ENCODE data around the gene CNTNAP2. TPM values are rescaled to one million over a fixed set of nuclear protein-coding genes. Genes with fewer than 3 reads are reported as not detected.
"Not testable (repeated sequence)": the region's sequence is repeated elsewhere in the genome, so short reads cannot be mapped to it uniquely, and the experiment has no call there.

CNTNAP2 gene
- total RNA-seq, 6 experiments from 2014 or later = 0.07 to 0.13 (median 0.12) TPM; not detected in 3

DNA sequence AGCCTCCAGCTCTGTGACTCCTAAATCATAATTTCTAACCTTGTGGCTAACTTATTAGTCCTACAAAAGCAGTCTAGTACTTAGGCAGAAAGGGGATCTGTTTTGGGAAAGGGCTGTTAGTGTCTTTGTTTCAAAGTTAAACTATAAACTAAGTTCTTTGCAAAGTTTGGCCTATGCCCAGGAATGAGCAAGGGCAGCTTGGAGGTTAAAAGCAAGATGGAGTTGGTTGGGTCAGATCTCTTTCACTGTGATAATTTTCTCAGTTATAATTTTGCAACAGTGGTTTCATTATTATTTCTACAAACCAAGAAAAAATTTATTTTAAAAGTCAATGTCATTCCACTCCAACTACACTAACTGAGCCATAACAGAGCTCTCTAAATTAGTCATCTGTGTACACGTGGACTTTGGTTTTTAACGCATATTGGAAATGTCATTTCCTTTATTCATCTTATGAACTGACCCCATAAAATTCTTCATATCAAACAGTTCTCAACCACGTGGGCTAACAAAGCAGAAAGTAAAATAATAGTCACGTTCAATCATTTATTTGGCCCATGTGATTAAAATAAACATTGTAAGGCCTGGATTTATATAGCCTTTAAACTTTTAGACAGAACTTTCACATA is 2330.7 kb downstream of the CNTNAP2 start:
- Mint-ChIP-seq H3K4me3 (no peak overlapping the region), H3K27ac (no peak overlapping the region), H3K4me1 (ENCODE audit: low read depth) (no peaks in the 10 kb centered on the region), H3K9me3 (peaks cover 14% of the 10 kb centered on the region), H3K36me3 (ENCODE audit: low read depth) (no peaks in the 10 kb centered on the region), H3K27me3 (ENCODE audit: insufficient read depth) (no peaks in the 10 kb centered on the region)
- no peak for DNase-seq
- no peak for TF ChIP-seq CTCF (IDR thresholded peaks at IDR 0.05)

- H3K4me1 Mint-ChIP-seq (ENCODE audit: low read depth); H3K4me3 Mint-ChIP-seq; DNase-seq; H3K27ac Mint-ChIP-seq; H3K36me3 Mint-ChIP-seq (ENCODE audit: low read depth); H3K9me3 Mint-ChIP-seq; H3K27me3 Mint-ChIP-seq (ENCODE audit: insufficient read depth): not testable (repeated sequence)
Measured at GRCh38 chr7:148451526-148451925, 2334.9 kb downstream of the CNTNAP2 start.

DNA sequence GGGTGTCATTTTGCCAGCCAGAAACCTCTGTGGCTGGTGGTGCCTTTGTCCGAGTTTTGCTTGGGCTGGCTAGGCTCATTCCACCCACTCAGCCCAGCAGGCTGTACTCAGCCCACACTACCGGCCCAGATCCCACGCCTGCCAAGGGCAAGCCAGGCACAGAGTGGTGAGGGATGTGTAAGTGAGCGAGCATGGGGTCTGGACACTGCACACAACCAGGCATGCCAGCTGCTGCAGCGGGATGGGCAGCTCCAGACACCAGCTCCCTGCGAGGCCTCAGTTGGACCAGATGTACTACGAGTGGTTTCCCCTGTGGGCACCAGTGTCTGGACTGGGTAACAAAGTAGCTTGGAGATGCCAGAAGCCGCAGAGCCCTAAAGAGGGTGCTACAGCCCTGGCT is 2339.8 kb downstream of the CNTNAP2 start:
- H3K4me1 Mint-ChIP-seq (ENCODE audit: low read depth) = no peaks in the 10 kb centered on the region
- H3K36me3 Mint-ChIP-seq (ENCODE audit: low read depth) = no peaks in the 10 kb centered on the region
- peaks cover 2% of the 10 kb centered on the region; the same call in 1 of the 2 replicates for H3K27me3 Mint-ChIP-seq (ENCODE audit: insufficient read depth)
- H3K27ac Mint-ChIP-seq = no peak overlapping the region
- no peak for TF ChIP-seq CTCF (IDR thresholded peaks at IDR 0.05)
- H3K4me3 Mint-ChIP-seq = no peak overlapping the region
- DNase-seq = no peak
- no peaks in the 10 kb centered on the region; the same call in 1 of the 2 replicates for H3K9me3 Mint-ChIP-seq

DNA sequence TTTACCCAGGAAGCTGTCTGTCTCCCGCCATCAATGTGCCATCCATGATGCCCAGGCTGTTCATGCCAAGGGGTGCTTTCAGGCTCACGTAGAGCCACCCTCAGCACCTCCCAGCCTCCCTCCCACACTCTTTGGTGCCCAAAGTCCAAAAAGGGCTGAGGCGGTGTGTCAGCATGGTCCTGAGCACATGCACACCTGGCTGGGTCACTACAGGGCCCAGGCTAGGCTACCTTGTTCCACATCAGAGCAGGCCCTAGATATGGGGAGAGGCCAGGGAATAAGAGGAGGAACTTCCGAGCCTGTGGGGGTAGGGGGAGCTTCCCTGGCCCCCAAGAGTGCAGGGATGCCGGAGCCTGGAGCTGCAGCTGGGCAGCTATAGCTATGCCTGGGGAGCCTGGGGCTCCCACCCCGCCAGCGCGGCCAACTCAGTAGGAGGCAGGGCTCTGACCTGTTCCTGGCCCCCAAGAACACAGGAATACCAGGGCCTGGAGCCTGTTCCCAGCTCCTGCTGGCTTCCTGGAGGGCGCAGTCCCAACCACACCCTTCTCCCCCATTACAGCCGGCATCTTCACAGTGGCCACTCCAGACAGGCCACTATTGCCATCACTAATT is 2340.8 kb downstream of the CNTNAP2 start:
- no peak for TF ChIP-seq CTCF (IDR thresholded peaks at IDR 0.05)
- no peak overlapping the region for H3K27ac Mint-ChIP-seq
- no peak overlapping the region for H3K4me3 Mint-ChIP-seq
- no peak for DNase-seq
- H3K9me3 Mint-ChIP-seq = no peaks in the 10 kb centered on the region; the same call in 1 of the 2 replicates
- H3K36me3 Mint-ChIP-seq (ENCODE audit: low read depth) = no peaks in the 10 kb centered on the region
- H3K4me1 Mint-ChIP-seq (ENCODE audit: low read depth) = no peaks in the 10 kb centered on the region
- peaks cover 2% of the 10 kb centered on the region; the same call in 1 of the 2 replicates for H3K27me3 Mint-ChIP-seq (ENCODE audit: insufficient read depth)

DNA sequence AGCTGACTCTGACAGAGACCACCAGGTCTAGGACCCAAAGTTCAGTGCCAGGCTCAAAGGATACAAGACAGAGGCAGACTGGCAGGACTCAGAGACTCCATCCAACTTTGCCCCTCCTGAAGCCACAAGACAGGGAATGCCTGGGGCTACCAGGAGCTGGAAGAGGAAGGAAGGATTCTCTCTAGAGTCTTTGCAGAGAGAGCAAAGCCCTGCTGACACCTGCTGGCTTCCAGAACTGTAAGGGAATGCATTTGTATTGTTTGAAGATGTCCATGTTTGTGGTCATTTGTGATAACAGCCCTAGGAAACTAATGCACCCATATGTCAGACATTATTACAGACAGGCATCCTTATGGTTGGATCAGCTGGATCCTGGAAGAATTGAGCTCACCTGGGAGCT is 2341.7 kb downstream of the CNTNAP2 start:
- no peak overlapping the region for H3K4me3 Mint-ChIP-seq
- no peak for TF ChIP-seq CTCF (IDR thresholded peaks at IDR 0.05)
- no peak overlapping the region for H3K27ac Mint-ChIP-seq
- H3K27me3 Mint-ChIP-seq (ENCODE audit: insufficient read depth) = peaks cover 2% of the 10 kb centered on the region; the same call in 1 of the 2 replicates
- H3K9me3 Mint-ChIP-seq = peaks cover 7% of the 10 kb centered on the region
- H3K4me1 Mint-ChIP-seq (ENCODE audit: low read depth) = no peaks in the 10 kb centered on the region
- H3K36me3 Mint-ChIP-seq (ENCODE audit: low read depth) = no peaks in the 10 kb centered on the region
- no peak for DNase-seq

DNA sequence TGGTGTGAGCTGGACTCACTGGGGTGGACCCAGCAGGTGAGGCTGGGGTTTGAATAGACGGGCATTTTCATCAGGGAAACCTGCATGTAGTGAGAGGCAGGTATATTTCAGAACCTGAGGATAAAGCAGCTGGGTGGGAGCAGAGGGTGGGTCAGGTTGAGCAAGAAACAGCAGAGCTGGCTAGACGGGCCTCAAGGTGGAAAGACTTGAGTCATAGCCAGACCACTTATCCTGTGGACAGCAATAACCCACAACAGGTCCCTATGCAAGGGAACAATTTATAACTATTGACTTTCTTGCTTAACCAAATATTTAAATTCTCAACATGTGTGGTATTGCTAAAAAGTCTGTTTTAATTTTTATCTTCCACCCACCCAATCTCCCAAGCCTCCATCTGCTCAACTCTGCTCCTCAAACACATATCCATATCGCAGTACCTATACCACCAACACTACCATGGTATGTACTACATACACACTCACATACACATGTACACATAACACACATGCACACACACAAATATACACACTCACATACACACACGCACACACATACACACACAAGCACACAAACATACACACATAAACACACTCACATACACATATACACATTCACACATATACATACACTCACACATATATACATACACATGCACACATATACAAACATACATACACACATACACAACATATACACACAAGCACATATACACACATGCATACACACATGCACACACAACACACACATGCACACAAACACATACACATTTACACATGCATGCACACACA is 2345.0 kb downstream of the CNTNAP2 start:
- no peaks in the 10 kb centered on the region for H3K36me3 Mint-ChIP-seq (ENCODE audit: low read depth)
- H3K4me3 Mint-ChIP-seq = no peak overlapping the region
- H3K27ac Mint-ChIP-seq = no peak overlapping the region
- peaks cover 2% of the 10 kb centered on the region; the same call in 1 of the 2 replicates for H3K27me3 Mint-ChIP-seq (ENCODE audit: insufficient read depth)
- peaks cover 13% of the 10 kb centered on the region for H3K9me3 Mint-ChIP-seq
- no peak for DNase-seq
- no peaks in the 10 kb centered on the region for H3K4me1 Mint-ChIP-seq (ENCODE audit: low read depth)
- TF ChIP-seq CTCF (IDR thresholded peaks at IDR 0.05) = no peak

GRCh38 chr7:148462774-148463173 is 2346.2 kb downstream of the CNTNAP2 start:
- not testable (repeated sequence) for H3K4me1 Mint-ChIP-seq (ENCODE audit: low read depth); H3K27me3 Mint-ChIP-seq (ENCODE audit: insufficient read depth); H3K27ac Mint-ChIP-seq; DNase-seq; H3K36me3 Mint-ChIP-seq (ENCODE audit: low read depth); H3K4me3 Mint-ChIP-seq
- H3K9me3 Mint-ChIP-seq = peaks cover 13% of the 10 kb centered on the region

Measured in HFFc6 (cell line).